Activated CD4-positive, alpha-beta T cell treated with anti-CD3 and anti-CD28 coated beads for 36 hours (primary cell): ENCODE results near the gene DAB2. TPM values are rescaled to one million over a fixed set of nuclear protein-coding genes. Genes with fewer than 3 reads are reported as not detected.

Experiments
- ATAC-seq: fragments of 200-7000 bp; cut with Tn5 transposase; one replicate; pipeline ENCODE4 v1.10.0; 2021; ENCODE audit warnings: mild to moderate bottlenecking, moderate library complexity
- CTCF ChIA-PET: fragments of 350-600 bp; sonication (Branson Sonifier 250); formaldehyde crosslinking; loops from one replicate; lab custom pipeline; 2021; ENCODE audit warnings: antibody characterized with exemption; lab: Charles Lee
- POLR2A ChIA-PET: fragments of 350-600 bp; sonication (Branson Sonifier 250); formaldehyde crosslinking; loops from one replicate; lab custom pipeline; 2021; ENCODE audit warnings: antibody characterized with exemption, inconsistent platforms; lab: Charles Lee
- DNase-seq: peaks from one replicate; pipeline ENCODE4 v3.0.0-alpha.2; 2020
- H3K27ac Mint-ChIP-seq: one replicate; pipeline ENCODE4 v1.8.0; 2021; ENCODE audit warnings: mixed read lengths
- H3K27me3 Mint-ChIP-seq: one replicate; pipeline ENCODE4 v1.8.0; 2021; ENCODE audit warnings: mixed read lengths
- H3K36me3 Mint-ChIP-seq: one replicate; pipeline ENCODE4 v1.8.0; 2021; ENCODE audit warnings: low read depth, mixed read lengths
- H3K4me1 Mint-ChIP-seq: one replicate; pipeline ENCODE4 v1.8.0; 2021; ENCODE audit warnings: mixed read lengths
- H3K4me3 Mint-ChIP-seq: one replicate; pipeline ENCODE4 v1.8.0; 2021; ENCODE audit warnings: mild to moderate bottlenecking, moderate library complexity, mixed read lengths
- H3K9me3 Mint-ChIP-seq: one replicate; pipeline ENCODE4 v1.8.0; 2021; ENCODE audit warnings: low read depth, mixed read lengths
- intact Hi-C, 2 experiments: fragments of 100-400 bp; cut with DNase I in 1 of 2; cut with micrococcal nuclease in 1 of 2; formaldehyde crosslinking; loops; one replicate each; pipeline versions ENCODE4 v1.14.2 to v1.15.1; 2022 to 2024; cut with DNase I, micrococcal nuclease
- total RNA-seq, 2 experiments: library from RNA; stranded (reverse); gene quantifications; one replicate each; pipeline ENCODE4 v1.2.3, GENCODE V29; 2021

The DAB2 gene
- total RNA-seq, 2 experiments from 2014 or later: 0.05 to 0.26 TPM

- ChIA-PET CTCF (no interaction called here), POLR2A (no interaction called here)
- ATAC-seq: peak; percentile 79
- intact Hi-C loops: no loop called here
- peak; percentile 8 for DNase-seq
- no peaks in the 10 kb centered on the region for H3K27me3 Mint-ChIP-seq
- no peaks in the 10 kb centered on the region for H3K36me3 Mint-ChIP-seq
- no peak overlapping the region for H3K27ac Mint-ChIP-seq
- H3K4me3 Mint-ChIP-seq: no peak overlapping the region
- no peaks in the 10 kb centered on the region for H3K9me3 Mint-ChIP-seq
- H3K4me1 Mint-ChIP-seq: peaks cover 5% of the 10 kb centered on the region
These were observed 64.2 kb downstream of the DAB2 start for GRCh38 chr5:39360471-39361111.

- DNase-seq (no peak), ATAC-seq (no peak)
- H3K27ac Mint-ChIP-seq: no peak overlapping the region
- H3K9me3 Mint-ChIP-seq: peaks cover 15% of the 10 kb centered on the region
- no peaks in the 10 kb centered on the region for H3K27me3 Mint-ChIP-seq
- POLR2A ChIA-PET: no interaction called here
- H3K4me1 Mint-ChIP-seq: peaks cover 5% of the 10 kb centered on the region
- intact Hi-C loops: no loop called here
- CTCF ChIA-PET: interaction anchor here (1.0 to 1.2 kb wide), 2 partner anchors 18 to 192 kb away, joined by 3 read pairs; no protein-coding TSS in a partner anchor
- H3K4me3 Mint-ChIP-seq: no peak overlapping the region
- no peaks in the 10 kb centered on the region for H3K36me3 Mint-ChIP-seq
These were observed 68.5 kb downstream of the DAB2 start for GRCh38 chr5:39356263-39356662.

GRCh38 chr5:39355324-39355723 is 69.5 kb downstream of the DAB2 start:
- POLR2A ChIA-PET: no interaction called here
- H3K27me3 Mint-ChIP-seq: no peaks in the 10 kb centered on the region
- intact Hi-C loops: no loop called here
- peaks cover 16% of the 10 kb centered on the region for H3K9me3 Mint-ChIP-seq
- no peak overlapping the region for H3K4me3 Mint-ChIP-seq
- H3K27ac Mint-ChIP-seq: no peak overlapping the region
- H3K4me1 Mint-ChIP-seq: peaks cover under 1% of the 10 kb centered on the region
- CTCF ChIA-PET: interaction anchor here (1.0 to 1.2 kb wide), 2 partner anchors 19 to 193 kb away, joined by 3 read pairs; no protein-coding TSS in a partner anchor
- DNase-seq (no peak), ATAC-seq (no peak)
- no peaks in the 10 kb centered on the region for H3K36me3 Mint-ChIP-seq

GRCh38 chr5:39353717-39354399 is 70.9 kb downstream of the DAB2 start:
- intact Hi-C loops: no loop called here
- ChIA-PET POLR2A (no interaction called here), CTCF (interaction anchor here (0.8 to 1.0 kb wide), 5 partner anchors 12 to 218 kb away, joined by 3 to 5 read pairs (median 3); no protein-coding TSS in a partner anchor)
- Mint-ChIP-seq H3K27me3 (no peaks in the 10 kb centered on the region), H3K4me1 (no peaks in the 10 kb centered on the region), H3K4me3 (no peak overlapping the region), H3K27ac (no peak overlapping the region), H3K36me3 (no peaks in the 10 kb centered on the region), H3K9me3 (peaks cover 28% of the 10 kb centered on the region)
- DNase-seq (no peak), ATAC-seq (no peak)

GRCh38 chr5:39352951-39353350 is 71.8 kb downstream of the DAB2 start:
- H3K36me3 Mint-ChIP-seq: no peaks in the 10 kb centered on the region
- peaks cover 28% of the 10 kb centered on the region for H3K9me3 Mint-ChIP-seq
- DNase-seq: no peak
- CTCF ChIA-PET: interaction anchor here (0.8 to 1.0 kb wide), 2 partner anchors 136 to 219 kb away, joined by 3 read pairs; no protein-coding TSS in a partner anchor
- no peaks in the 10 kb centered on the region for H3K4me1 Mint-ChIP-seq
- intact Hi-C loops: no loop called here
- ATAC-seq: no peak
- no peaks in the 10 kb centered on the region for H3K27me3 Mint-ChIP-seq
- POLR2A ChIA-PET: no interaction called here
- no peak overlapping the region for H3K4me3 Mint-ChIP-seq
- H3K27ac Mint-ChIP-seq: no peak overlapping the region

GRCh38 chr5:39352170-39352569 is 72.6 kb downstream of the DAB2 start:
- intact Hi-C loops: no loop called here
- Mint-ChIP-seq H3K27me3 (no peaks in the 10 kb centered on the region), H3K36me3 (no peaks in the 10 kb centered on the region), H3K4me3 (no peak overlapping the region), H3K27ac (no peak overlapping the region), H3K4me1 (no peaks in the 10 kb centered on the region), H3K9me3 (peaks cover 28% of the 10 kb centered on the region)
- DNase-seq: no peak
- no peak for ATAC-seq
- POLR2A ChIA-PET: no interaction called here
- CTCF ChIA-PET: interaction anchor here (0.6 kb wide), 1 partner anchor 72 kb away, joined by 3 read pairs; no protein-coding TSS in a partner anchor

GRCh38 chr5:39349484-39349883 is 75.3 kb downstream of the DAB2 start:
- no peaks in the 10 kb centered on the region for H3K27me3 Mint-ChIP-seq
- H3K4me1 Mint-ChIP-seq: no peaks in the 10 kb centered on the region
- H3K27ac Mint-ChIP-seq: no peak overlapping the region
- ATAC-seq: no peak
- peaks cover 28% of the 10 kb centered on the region for H3K9me3 Mint-ChIP-seq
- intact Hi-C loops: no loop called here
- H3K36me3 Mint-ChIP-seq: no peaks in the 10 kb centered on the region
- ChIA-PET CTCF (no interaction called here), POLR2A (no interaction called here)
- no peak for DNase-seq
- H3K4me3 Mint-ChIP-seq: no peak overlapping the region

- intact Hi-C loops: no loop called here
- CTCF ChIA-PET: no interaction called here
- Mint-ChIP-seq H3K27ac (no peak overlapping the region), H3K4me1 (peaks cover 2% of the 10 kb centered on the region), H3K36me3 (no peaks in the 10 kb centered on the region), H3K27me3 (peaks cover 3% of the 10 kb centered on the region), H3K4me3 (no peak overlapping the region), H3K9me3 (no peaks in the 10 kb centered on the region)
- DNase-seq: no peak
- POLR2A ChIA-PET: no interaction called here
- ATAC-seq: no peak
These were observed 82.3 kb downstream of the DAB2 start for GRCh38 chr5:39342460-39342859.

GRCh38 chr5:39341896-39342295 is 82.9 kb downstream of the DAB2 start:
- peaks cover 4% of the 10 kb centered on the region for H3K4me1 Mint-ChIP-seq
- POLR2A ChIA-PET: no interaction called here
- ATAC-seq: no peak
- no peak overlapping the region for H3K4me3 Mint-ChIP-seq
- DNase-seq: no peak
- H3K9me3 Mint-ChIP-seq: no peaks in the 10 kb centered on the region
- H3K27me3 Mint-ChIP-seq: peaks cover 3% of the 10 kb centered on the region
- no peak overlapping the region for H3K27ac Mint-ChIP-seq
- H3K36me3 Mint-ChIP-seq: no peaks in the 10 kb centered on the region
- CTCF ChIA-PET: no interaction called here
- intact Hi-C loops: no loop called here

- Mint-ChIP-seq H3K4me3 (no peak overlapping the region), H3K4me1 (peaks cover 4% of the 10 kb centered on the region), H3K9me3 (no peaks in the 10 kb centered on the region), H3K36me3 (no peaks in the 10 kb centered on the region), H3K27ac (no peak overlapping the region), H3K27me3 (peaks cover 5% of the 10 kb centered on the region)
- ChIA-PET POLR2A (interaction anchor here (0.6 kb wide), 1 partner anchor 1190 kb away, joined by 6 read pairs; no protein-coding TSS in a partner anchor), CTCF (interaction anchor here (0.5 to 1.0 kb wide), 3 partner anchors 116 to 238 kb away, joined by 3 read pairs; no protein-coding TSS in a partner anchor)
- DNase-seq (no peak), ATAC-seq (no peak)
- intact Hi-C loops: no loop called here
These were observed 84.3 kb downstream of the DAB2 start for GRCh38 chr5:39340506-39340905.

- DNase-seq: no peak
- Mint-ChIP-seq H3K27me3 (peaks cover 6% of the 10 kb centered on the region), H3K9me3 (no peaks in the 10 kb centered on the region), H3K4me3 (no peak overlapping the region), H3K4me1 (peaks cover 4% of the 10 kb centered on the region), H3K27ac (peak overlapping the region; percentile 16), H3K36me3 (no peaks in the 10 kb centered on the region)
- no peak for ATAC-seq
- intact Hi-C loops: no loop called here
- CTCF ChIA-PET: interaction anchor here (0.8 kb wide), 1 partner anchor 17 kb away, joined by 3 read pairs; no protein-coding TSS in a partner anchor
- POLR2A ChIA-PET: no interaction called here
These were observed 87.4 kb downstream of the DAB2 start for GRCh38 chr5:39337252-39337915.
